Measurements from ENCODE around the gene DNER. TPM values are rescaled to one million over a fixed set of nuclear protein-coding genes. Genes with fewer than 3 reads are reported as not detected.
A peak's percentile ranks its signal among the peaks of the same experiment; 100 is the strongest.

DNER gene
- total and polyA plus RNA-seq, 12 donors = 49.2 to 309 (median 155) TPM

DNA sequence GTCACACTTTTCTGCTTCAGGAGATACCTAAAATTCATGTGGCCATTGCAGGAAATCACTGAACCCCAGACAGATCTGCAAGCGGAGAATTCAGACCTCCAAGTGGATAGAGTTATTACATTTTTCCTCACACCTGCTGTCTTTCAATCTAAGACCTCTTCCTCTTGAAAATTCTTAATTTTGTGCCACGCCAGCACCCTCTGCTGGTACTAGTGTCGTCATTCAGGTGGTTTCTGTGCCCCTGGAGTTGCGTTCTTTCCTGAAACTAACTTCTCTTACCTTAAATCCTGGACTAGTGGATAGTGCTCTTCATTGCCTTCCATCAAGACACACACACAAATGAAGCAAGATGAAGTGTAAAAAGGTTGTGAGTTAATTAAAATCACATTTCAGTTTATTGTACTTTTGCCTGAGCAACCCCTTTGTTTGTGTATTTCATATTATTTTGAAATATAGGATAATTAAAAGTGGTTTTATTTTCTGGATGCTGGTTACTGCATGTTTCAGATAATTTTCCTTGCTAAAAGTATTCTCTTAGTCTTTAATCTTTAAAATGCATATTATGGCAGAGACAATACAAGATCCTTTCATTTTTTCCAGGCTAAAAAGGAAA is 1.6 kb upstream of the DNER start:
- TF ChIP-seq, protein P1, sequence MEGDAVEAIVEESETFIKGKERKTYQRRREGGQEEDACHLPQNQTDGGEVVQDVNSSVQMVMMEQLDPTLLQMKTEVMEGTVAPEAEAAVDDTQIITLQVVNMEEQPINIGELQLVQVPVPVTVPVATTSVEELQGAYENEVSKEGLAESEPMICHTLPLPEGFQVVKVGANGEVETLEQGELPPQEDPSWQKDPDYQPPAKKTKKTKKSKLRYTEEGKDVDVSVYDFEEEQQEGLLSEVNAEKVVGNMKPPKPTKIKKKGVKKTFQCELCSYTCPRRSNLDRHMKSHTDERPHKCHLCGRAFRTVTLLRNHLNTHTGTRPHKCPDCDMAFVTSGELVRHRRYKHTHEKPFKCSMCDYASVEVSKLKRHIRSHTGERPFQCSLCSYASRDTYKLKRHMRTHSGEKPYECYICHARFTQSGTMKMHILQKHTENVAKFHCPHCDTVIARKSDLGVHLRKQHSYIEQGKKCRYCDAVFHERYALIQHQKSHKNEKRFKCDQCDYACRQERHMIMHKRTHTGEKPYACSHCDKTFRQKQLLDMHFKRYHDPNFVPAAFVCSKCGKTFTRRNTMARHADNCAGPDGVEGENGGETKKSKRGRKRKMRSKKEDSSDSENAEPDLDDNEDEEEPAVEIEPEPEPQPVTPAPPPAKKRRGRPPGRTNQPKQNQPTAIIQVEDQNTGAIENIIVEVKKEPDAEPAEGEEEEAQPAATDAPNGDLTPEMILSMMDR (IDR thresholded peaks at IDR 0.05) = peak; percentile 46 to 73 (median 60)
- no peak for TF ChIP-seq POLR2A (IDR thresholded peaks at IDR 0.05)
- DNase-seq = peak; percentile 43 to 86 (median 68)
- Histone ChIP-seq H3K9me3 (replicated peaks in 1 of 3) (no peaks in the 10 kb centered on the region), H3K4me3 (peak overlapping the region in 2 of 4 donors; percentile 34 to 73), H3K27ac (peak overlapping the region in 4 of 5 donors; percentile 77 to 93 (median 85)), H3K36me3 (replicated peaks in 1 of 2) (no peaks in the 10 kb centered on the region), H3K27me3 (peaks cover 3% of the 10 kb centered on the region), H3K4me1 (replicated peaks in 1 of 2) (peaks cover 0 to 30% of the 10 kb centered on the region in 2 donors)
- intact Hi-C loops (cut with DNase I) = loop anchor here (5.0 to 10.0 kb wide), 3 partner anchors 119 to 291 kb away; no protein-coding TSS in a partner anchor
- 3 to 9% (median 6%) methylated on average over 4 of the region's 4 CpGs for WGBS, 4 donors

DNA sequence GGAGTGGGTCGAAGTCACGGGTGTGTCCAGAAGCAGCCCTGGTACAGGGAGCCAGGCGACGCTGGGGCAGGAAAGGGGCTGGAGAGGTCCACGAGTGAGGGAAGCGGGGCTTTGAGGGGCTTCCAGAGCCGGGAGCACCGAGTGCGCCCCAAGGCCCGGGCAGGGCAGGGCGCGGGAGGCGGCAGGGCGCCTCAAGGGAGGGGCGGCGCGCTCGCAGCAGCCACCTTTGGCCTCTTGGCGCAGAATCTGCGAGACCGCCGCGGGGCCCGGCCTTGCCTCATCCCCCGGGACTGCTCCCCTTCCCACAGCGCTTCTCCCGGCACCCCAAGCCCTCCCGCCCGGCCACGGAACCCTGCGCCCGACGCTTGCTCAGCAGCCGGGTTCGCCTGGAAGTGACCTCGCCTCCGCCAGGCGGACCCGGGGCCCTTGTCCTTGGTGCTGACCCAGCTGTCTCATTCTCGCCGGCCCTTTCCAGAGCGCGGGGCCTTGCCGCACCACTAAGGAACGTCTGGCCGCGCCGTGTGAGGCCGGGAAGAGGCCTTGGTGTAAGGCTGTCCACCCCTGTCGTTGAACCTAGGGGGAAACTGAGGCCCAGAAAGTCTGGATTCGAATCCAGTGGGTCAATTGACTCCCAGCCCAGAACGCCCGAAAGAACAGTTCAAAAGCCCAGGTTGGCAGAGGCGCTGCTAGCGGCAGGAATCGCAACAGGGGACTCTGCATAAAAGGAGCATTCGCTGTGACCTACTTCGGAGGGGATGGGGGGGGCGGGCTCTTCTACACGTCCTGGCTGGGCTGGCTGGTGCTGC is 584 bp upstream of the DNER start:
- Histone ChIP-seq H3K27me3 (peaks cover 3% of the 10 kb centered on the region), H3K4me3 (peak overlapping the region in 2 of 4 donors; percentile 34 to 73), H3K36me3 (replicated peaks in 1 of 2) (no peaks in the 10 kb centered on the region), H3K27ac (peak overlapping the region; percentile 60 to 93 (median 81)), H3K4me1 (replicated peaks in 1 of 2) (peaks cover 0 to 34% of the 10 kb centered on the region in 2 donors), H3K9me3 (replicated peaks in 1 of 3) (no peaks in the 10 kb centered on the region)
- DNase-seq = peak; percentile 75 to 91 (median 84)
- WGBS, 4 donors = 1 to 2% (median 1%) methylated on average over 14 to 60 of the region's 60 CpGs
- TF ChIP-seq, protein P1 (IDR thresholded peaks at IDR 0.05) = peak in 1 of 6 experiments; percentile 23
- TF ChIP-seq POLR2A (IDR thresholded peaks at IDR 0.05) = peak in 1 of 2 donors; percentile 73
- intact Hi-C loops (cut with DNase I) = loop anchor here (5.0 to 10.0 kb wide), 3 partner anchors 118 to 290 kb away; no protein-coding TSS in a partner anchor

DNA sequence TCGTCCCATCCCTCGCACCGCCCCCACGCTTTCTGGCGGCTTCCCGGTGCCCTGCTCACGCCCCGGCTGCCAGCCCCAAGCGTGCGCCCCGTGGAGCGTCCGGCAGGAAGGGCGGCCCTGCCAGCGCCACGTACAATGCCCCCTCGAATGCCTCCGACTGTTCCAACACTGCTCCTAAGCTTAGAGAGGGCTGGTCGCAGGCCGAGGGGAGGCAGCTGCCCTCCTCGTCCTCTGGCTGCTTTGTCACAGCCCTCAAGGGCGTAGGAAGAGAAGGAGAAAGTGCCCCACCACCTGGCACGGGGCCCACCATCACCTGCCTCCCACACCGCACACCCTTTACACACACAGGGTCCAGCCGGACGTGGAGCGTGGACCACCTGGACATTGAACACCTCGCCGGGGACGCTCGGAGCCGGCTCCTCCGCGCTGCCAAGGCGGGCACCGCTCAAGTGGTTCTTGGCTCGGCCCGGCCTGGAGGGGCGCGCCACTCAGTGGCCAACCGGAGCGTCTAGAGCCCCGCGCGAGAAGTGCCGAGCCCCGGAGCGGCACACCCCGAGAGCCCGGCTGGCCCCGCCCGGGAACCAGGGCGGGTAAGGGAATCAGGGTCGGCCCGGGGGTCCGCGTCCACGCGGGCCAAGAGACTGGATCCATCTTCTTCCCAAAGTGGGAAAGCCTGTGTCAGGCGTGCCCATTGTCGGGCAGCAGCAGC is 830 bp downstream of the DNER start:
- 1 to 4% (median 2%) methylated on average over 41 to 61 of the region's 61 CpGs for WGBS, 4 donors
- H3K4me1 ChIP-seq (replicated peaks in 1 of 2) = peaks cover 0 to 43% of the 10 kb centered on the region in 2 donors
- H3K27ac ChIP-seq = peak overlapping the region in 4 of 5 donors; percentile 30 to 93 (median 83)
- peaks cover 3% of the 10 kb centered on the region for H3K27me3 ChIP-seq
- TF ChIP-seq, protein P1 (IDR thresholded peaks at IDR 0.05) = peak in 5 of 6 experiments; percentile 8 to 31 (median 21)
- TF ChIP-seq POLR2A (IDR thresholded peaks at IDR 0.05) = peak in 1 of 2 donors; percentile 54
- H3K4me3 ChIP-seq = peak overlapping the region in 3 of 4 donors; percentile 27 to 73 (median 34)
- no peaks in the 10 kb centered on the region for H3K9me3 ChIP-seq (replicated peaks in 1 of 3)
- intact Hi-C loops (cut with DNase I) = loop anchor here in 1 of 2 donors (10.0 kb wide), 2 partner anchors 129 to 289 kb away; no protein-coding TSS in a partner anchor
- DNase-seq = peak; percentile 63 to 82 (median 78)
- no peaks in the 10 kb centered on the region for H3K36me3 ChIP-seq (replicated peaks in 1 of 2)
